ENCODE results near the gene IGLON5. TPM values are rescaled to one million over a fixed set of nuclear protein-coding genes. Genes with fewer than 3 reads are reported as not detected.

The IGLON5 gene
- total RNA-seq, 4 donors from 2014 or later = not detected

DNA sequence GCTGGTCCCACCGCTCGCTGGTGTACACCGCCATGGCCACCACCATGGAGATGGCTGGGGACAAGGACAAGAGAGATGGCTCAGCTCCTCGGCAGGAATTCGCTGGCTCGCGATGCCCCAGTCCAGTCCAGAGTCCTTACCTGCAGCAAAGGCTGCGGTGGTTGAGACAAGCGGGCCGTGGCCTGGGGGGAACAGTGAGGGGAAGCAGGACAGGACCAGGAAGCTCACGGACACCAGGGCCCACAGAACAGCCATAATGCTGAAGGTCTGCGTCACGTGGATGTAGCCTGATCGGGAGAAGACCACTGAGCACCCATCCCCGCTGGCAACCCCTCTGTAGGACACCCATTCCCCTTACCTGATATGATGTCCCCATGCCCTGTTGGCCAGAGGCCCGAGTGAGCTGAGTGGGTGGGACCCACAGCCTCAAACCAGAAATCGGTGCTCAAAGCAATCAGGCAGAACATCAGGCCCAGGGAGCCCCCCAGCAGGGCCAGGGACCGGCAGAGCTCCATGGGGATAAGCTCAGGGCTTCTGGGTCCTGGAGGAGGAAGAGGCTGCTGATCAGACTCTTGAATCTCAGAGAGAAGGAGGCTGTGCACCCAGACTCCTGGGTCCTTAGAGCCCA, 60.7 kb downstream of the IGLON5 start:
- H3K4me1 ChIP-seq = peaks cover 0 to 9% (median 5%) of the 10 kb centered on the region in 3 donors
- no peak for ATAC-seq
- H3K27me3 ChIP-seq = no peaks in the 10 kb centered on the region
- no peak for TF ChIP-seq EP300 (IDR thresholded peaks at IDR 0.05)
- no peaks in the 10 kb centered on the region for H3K9me3 ChIP-seq
- H3K27ac ChIP-seq = no peak overlapping the region
- H3K36me3 ChIP-seq = no peaks in the 10 kb centered on the region
- WGBS, 2 donors (ENCODE audit: low coverage in 1 of 2) = no CpG with 5 or more reads among the region's 18 CpGs
- H3K4me3 ChIP-seq = no peak overlapping the region

DNA sequence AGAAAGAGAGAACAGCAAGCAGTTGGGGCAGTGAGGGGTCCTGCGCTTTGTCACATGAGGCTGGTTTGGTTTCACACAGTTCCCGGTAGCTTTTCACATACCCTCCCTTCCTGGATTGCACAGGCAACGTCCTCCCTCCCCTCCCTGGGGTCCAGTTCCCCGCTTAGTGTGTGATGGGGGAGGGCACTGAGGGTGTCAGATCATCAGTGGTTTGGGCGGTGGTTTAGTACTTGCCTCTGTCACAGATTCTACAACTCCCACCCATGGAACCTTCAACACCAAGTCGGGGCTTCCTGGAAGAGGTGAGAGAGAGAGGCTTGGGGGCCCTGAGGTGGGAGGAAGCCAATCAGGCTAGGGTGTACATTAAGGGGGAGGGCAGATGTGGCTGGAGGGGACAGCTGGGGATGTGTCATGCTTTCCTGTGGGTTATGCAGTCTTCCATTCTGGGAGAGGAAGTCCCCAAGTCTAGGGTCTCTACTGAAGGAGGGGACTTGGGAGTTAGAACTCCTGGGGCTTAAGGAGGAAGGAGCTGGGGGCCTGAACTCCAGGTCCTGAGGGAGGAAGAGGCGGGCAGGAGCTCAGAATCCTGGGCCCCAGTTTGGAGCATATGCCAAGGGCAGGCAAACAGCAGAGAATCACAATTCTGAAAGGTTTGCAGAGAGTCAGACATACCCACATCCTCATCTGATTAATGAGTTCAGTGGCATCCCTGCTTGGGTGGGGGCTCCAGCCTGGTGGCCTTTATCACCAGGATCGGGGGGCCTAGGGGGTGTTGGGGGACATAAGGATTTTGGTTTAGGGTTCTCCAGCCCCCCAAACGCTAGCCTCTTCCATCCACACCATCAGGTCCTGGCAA, 61.4 kb downstream of the IGLON5 start, which contains the start of gene NKG7:
NKG7 (minus strand) TSS at position 6 of the 856 bp plus-strand sequence. CDS start 119 bp downstream, outside the sequence.
- Histone ChIP-seq H3K27ac (no peak within 1 kb of the TSS), H3K36me3 (no peaks in the 10 kb centered on the region), H3K9me3 (no peaks in the 10 kb centered on the region), H3K27me3 (no peaks in the 10 kb centered on the region), H3K4me1 (peaks cover 0 to 9% (median 5%) of the 10 kb centered on the region in 3 donors), H3K4me3 (no peak within 1 kb of the TSS)
- no peak for ATAC-seq
- TF ChIP-seq EP300 (IDR thresholded peaks at IDR 0.05) (no peak), POLR2AphosphoS5 (IDR thresholded peaks at IDR 0.05) (no peak), POLR2A (IDR thresholded peaks at IDR 0.05) (no peak)
- TF ChIP-seq, protein P1, sequence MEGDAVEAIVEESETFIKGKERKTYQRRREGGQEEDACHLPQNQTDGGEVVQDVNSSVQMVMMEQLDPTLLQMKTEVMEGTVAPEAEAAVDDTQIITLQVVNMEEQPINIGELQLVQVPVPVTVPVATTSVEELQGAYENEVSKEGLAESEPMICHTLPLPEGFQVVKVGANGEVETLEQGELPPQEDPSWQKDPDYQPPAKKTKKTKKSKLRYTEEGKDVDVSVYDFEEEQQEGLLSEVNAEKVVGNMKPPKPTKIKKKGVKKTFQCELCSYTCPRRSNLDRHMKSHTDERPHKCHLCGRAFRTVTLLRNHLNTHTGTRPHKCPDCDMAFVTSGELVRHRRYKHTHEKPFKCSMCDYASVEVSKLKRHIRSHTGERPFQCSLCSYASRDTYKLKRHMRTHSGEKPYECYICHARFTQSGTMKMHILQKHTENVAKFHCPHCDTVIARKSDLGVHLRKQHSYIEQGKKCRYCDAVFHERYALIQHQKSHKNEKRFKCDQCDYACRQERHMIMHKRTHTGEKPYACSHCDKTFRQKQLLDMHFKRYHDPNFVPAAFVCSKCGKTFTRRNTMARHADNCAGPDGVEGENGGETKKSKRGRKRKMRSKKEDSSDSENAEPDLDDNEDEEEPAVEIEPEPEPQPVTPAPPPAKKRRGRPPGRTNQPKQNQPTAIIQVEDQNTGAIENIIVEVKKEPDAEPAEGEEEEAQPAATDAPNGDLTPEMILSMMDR (IDR thresholded peaks at IDR 0.05) = no peak
- 6 to 86% methylated on average over 1 to 4 of the region's 9 CpGs for WGBS, 2 donors (ENCODE audit: low coverage in 1 of 2)

DNA sequence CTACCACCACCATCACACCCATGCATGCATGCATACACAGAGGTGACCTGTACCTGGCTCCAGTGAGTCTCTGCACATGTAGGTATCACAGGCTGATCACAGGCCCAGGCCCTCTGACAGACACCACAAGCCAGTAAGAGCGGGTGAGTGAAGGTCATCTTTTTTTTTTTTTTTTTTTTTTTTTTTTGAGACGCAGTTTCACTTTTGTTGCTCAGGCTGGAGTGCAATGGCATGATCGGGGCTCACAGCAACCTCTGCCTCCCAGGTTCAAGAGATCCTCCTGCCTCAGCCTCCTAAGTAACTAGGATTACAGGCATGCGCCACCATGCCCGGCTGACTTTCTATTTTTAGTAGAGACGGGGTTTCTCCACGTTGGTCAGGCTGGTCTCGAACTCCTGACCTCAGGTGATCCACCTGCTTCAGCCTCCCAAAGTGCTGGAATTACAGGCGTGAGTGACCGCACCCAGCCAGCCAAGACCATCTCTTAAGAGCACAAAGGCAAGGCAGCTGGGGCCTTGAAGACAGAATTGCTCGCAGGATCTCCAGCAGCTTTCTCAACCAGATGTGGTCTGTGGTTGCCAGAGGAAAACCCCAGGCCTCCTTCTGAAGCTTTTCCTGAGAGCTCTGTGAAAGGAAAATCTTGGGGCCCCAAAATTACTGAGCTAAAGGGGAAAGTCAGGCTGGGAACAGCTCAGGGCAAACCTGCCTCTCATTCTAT, 64.2 kb downstream of the IGLON5 start:
- ATAC-seq = no peak
- H3K4me1 ChIP-seq = no peaks in the 10 kb centered on the region
- no peak overlapping the region for H3K4me3 ChIP-seq
- WGBS, 2 donors (ENCODE audit: low coverage in 1 of 2) = 75% methylated on average over 3 of the region's 11 CpGs; no CpG with 5 or more reads in 1 of the 2 donors
- no peaks in the 10 kb centered on the region for H3K9me3 ChIP-seq
- H3K36me3 ChIP-seq = no peaks in the 10 kb centered on the region
- TF ChIP-seq EP300 (IDR thresholded peaks at IDR 0.05) (no peak), POLR2AphosphoS5 (IDR thresholded peaks at IDR 0.05) (no peak), POLR2A (IDR thresholded peaks at IDR 0.05) (no peak)
- TF ChIP-seq, protein P1 (IDR thresholded peaks at IDR 0.05) = no peak
- H3K27ac ChIP-seq = no peak overlapping the region
- no peaks in the 10 kb centered on the region for H3K27me3 ChIP-seq

DNA sequence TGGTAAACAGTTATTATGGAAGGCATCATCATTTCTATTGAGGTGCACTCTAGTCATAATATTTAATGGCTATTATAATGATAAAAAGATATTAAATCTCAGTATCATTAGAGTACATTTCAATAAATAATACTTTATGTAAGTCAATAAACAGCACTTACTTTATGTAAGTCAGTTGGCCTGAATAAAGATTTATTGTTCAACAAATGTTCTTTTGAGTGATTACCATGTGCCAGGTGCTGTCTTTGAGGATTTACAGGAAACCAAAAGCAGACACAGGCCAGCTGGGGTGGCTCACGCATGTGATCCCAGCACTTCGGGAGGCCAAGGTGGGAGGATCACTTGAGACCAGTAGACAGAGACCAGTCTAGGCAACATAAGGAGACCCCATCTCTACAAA, 66.0 kb downstream of the IGLON5 start:
- Histone ChIP-seq H3K9me3 (peaks cover 0 to 12% (median 0%) of the 10 kb centered on the region in 3 donors), H3K27ac (no peak overlapping the region), H3K4me3 (no peak overlapping the region), H3K4me1 (no peaks in the 10 kb centered on the region), H3K36me3 (no peaks in the 10 kb centered on the region), H3K27me3 (no peaks in the 10 kb centered on the region)
- TF ChIP-seq POLR2A (IDR thresholded peaks at IDR 0.05) (no peak), POLR2AphosphoS5 (IDR thresholded peaks at IDR 0.05) (no peak), EP300 (IDR thresholded peaks at IDR 0.05) (no peak)
- TF ChIP-seq, protein P1 (IDR thresholded peaks at IDR 0.05) = no peak
- no peak for ATAC-seq
- WGBS, 2 donors (ENCODE audit: low coverage in 1 of 2) = 40 to 60% methylated on average over 1 of the region's 2 CpGs

DNA sequence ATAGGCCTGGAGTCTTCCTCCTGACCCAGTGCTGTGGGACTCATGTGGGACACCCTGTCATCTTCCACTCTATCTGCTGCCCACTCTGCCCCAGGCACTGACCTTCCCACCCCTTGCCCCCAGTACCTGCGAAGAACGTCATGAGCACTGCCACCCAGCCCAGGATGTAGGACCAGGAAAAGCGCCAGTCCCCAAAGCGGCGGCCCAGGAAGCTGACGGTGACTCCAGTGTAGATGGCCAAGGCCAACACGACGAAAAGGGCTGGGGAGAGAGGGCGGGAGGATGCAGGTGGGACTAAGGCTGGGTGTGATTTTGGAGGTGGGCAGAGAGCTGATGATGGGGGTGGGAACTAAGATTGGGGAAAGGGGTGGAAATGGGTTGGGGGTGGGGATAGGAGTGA, 68.9 kb downstream of the IGLON5 start:
- TF ChIP-seq EP300 (IDR thresholded peaks at IDR 0.05) = no peak
- no peak for TF ChIP-seq POLR2A (IDR thresholded peaks at IDR 0.05)
- TF ChIP-seq, protein P1 (IDR thresholded peaks at IDR 0.05) = no peak
- TF ChIP-seq POLR2AphosphoS5 (IDR thresholded peaks at IDR 0.05) = no peak
- no peaks in the 10 kb centered on the region for H3K36me3 ChIP-seq

More for the DNA sequence above, 68.9 kb downstream of the IGLON5 start:
- no peaks in the 10 kb centered on the region for H3K4me1 ChIP-seq
- H3K27ac ChIP-seq = no peak overlapping the region
- no peak overlapping the region for H3K4me3 ChIP-seq
- H3K27me3 ChIP-seq = no peaks in the 10 kb centered on the region
- no peak for ATAC-seq
- H3K9me3 ChIP-seq = peaks cover 0 to 12% (median 0%) of the 10 kb centered on the region in 3 donors
- WGBS, 2 donors (ENCODE audit: low coverage in 1 of 2) = 84% methylated on average over 4 of the region's 9 CpGs; no CpG with 5 or more reads in 1 of the 2 donors

Data from gastroesophageal sphincter (tissue), 4 donors.